HK-2 (cell line): Measurements from ENCODE around the gene NINJ2.
"Not testable (repeated sequence)": the region's sequence is repeated elsewhere in the genome, so short reads cannot be mapped to it uniquely, and the experiment has no call there.

ENCODE experiments used
- DNase-seq: peaks from one replicate; pipeline ENCODE4 v3.0.0-alpha.2; 2018; ENCODE audit not compliant: unreplicated experiment

Gene NINJ2

GRCh38 chr12:641321-641720 lies 21.9 kb downstream of the NINJ2 start:
- DNase-seq = not testable (repeated sequence)

GRCh38 chr12:640773-641172 lies 22.5 kb downstream of the NINJ2 start:
- no peak for DNase-seq

GRCh38 chr12:639988-640387 lies 23.3 kb downstream of the NINJ2 start:
- DNase-seq = no peak

GRCh38 chr12:639566-639965 lies 23.7 kb downstream of the NINJ2 start:
- DNase-seq = no peak

GRCh38 chr12:638953-639557 lies 24.2 kb downstream of the NINJ2 start:
- no peak for DNase-seq

- DNase-seq = no peak
These were observed 26.6 kb downstream of the NINJ2 start for GRCh38 chr12:636632-637031.

GRCh38 chr12:633731-634130 lies 29.5 kb downstream of the NINJ2 start:
- DNase-seq = no peak

- DNase-seq = peak; percentile 42
These were observed 31.0 kb downstream of the NINJ2 start for GRCh38 chr12:632102-632696.

GRCh38 chr12:630656-631632 lies 32.3 kb downstream of the NINJ2 start:
- no peak for DNase-seq

- DNase-seq = not testable (repeated sequence)
These were observed 34.5 kb downstream of the NINJ2 start for GRCh38 chr12:628742-629078.

- no peak for DNase-seq
These were observed 35.1 kb downstream of the NINJ2 start for GRCh38 chr12:627863-628741.

- DNase-seq = no peak
These were observed 36.0 kb downstream of the NINJ2 start for GRCh38 chr12:627285-627684.

- no peak for DNase-seq
These were observed 37.2 kb downstream of the NINJ2 start for GRCh38 chr12:625998-626397.

- no peak for DNase-seq
These were observed 39.3 kb downstream of the NINJ2 start for GRCh38 chr12:623865-624372.

GRCh38 chr12:623172-623864 lies 39.9 kb downstream of the NINJ2 start:
- no peak for DNase-seq

- DNase-seq = no peak
These were observed 40.8 kb downstream of the NINJ2 start for GRCh38 chr12:622416-622815.

- no peak for DNase-seq
These were observed 43.9 kb downstream of the NINJ2 start for GRCh38 chr12:619346-619745.

- no peak for DNase-seq
These were observed 44.6 kb downstream of the NINJ2 start for GRCh38 chr12:618605-619004.

GRCh38 chr12:617304-617915 lies 45.8 kb downstream of the NINJ2 start:
- DNase-seq = no peak

GRCh38 chr12:615620-616019 lies 47.6 kb downstream of the NINJ2 start:
- no peak for DNase-seq
